Body of pancreas (tissue), 4 donors: ENCODE results near the gene TYW1B.

Experiments
- CTCF ChIP-seq, 7 experiments: fragments of 450-650 bp in 4 of 7; fragments of 200-600 bp in 3 of 7; sonication (generic) in 3 of 7; IDR thresholded peaks; one replicate each; pipeline ENCODE4 v1.5.1; 2016 to 2019; ENCODE audit warnings: antibody characterized with exemption in 7 of 7
- POLR2A ChIP-seq, 3 donors: fragments of 450-650 bp; IDR thresholded peaks; one replicate each; pipeline ENCODE4 v1.6.1; 2016; ENCODE audit warnings: antibody characterized with exemption in 3 of 3, mild to moderate bottlenecking in 2 of 3

GRCh38 chr7:72538147-72538546, 289.9 kb downstream of the TYW1B start:
- TF ChIP-seq CTCF (IDR thresholded peaks at IDR 0.05): no peak
- no peak for TF ChIP-seq POLR2A (IDR thresholded peaks at IDR 0.05)
